Stimulated activated memory B cell treated with anti-CD40 and anti-IgM and Interleukin-4, amounts not matched to agents 10 μg/mL and 1 μg/mL and 100 μg/mL, for 72 hours (primary cell): Measurements from ENCODE around the gene GTPBP4.
A peak's percentile ranks its signal among the peaks of the same experiment; 100 is the strongest.
"Not testable (repeated sequence)": the region's sequence is repeated elsewhere in the genome, so short reads cannot be mapped to it uniquely, and the experiment has no call there.

ENCODE experiments used
- ATAC-seq: fragments of 150-1000 bp; cut with Tn5 transposase; 2 replicates; pipeline ENCODE4 v1.10.0; 2021
- H3K27ac Mint-ChIP-seq: one replicate; pipeline ENCODE4 v1.8.0; 2022; ENCODE audit warnings: mild to moderate bottlenecking, mixed read lengths
- H3K27me3 Mint-ChIP-seq: one replicate; pipeline ENCODE4 v1.8.0; 2022; ENCODE audit warnings: mixed read lengths
- H3K36me3 Mint-ChIP-seq: one replicate; pipeline ENCODE4 v1.8.0; 2022; ENCODE audit warnings: mixed read lengths
- H3K4me1 Mint-ChIP-seq: one replicate; pipeline ENCODE4 v1.8.0; 2022; ENCODE audit warnings: mixed read lengths
- H3K4me3 Mint-ChIP-seq: one replicate; pipeline ENCODE4 v1.8.0; 2022; ENCODE audit warnings: mild to moderate bottlenecking, moderate library complexity, mixed read lengths
- H3K9me3 Mint-ChIP-seq: one replicate; pipeline ENCODE4 v1.8.0; 2022; ENCODE audit warnings: mixed read lengths

Gene GTPBP4

DNA sequence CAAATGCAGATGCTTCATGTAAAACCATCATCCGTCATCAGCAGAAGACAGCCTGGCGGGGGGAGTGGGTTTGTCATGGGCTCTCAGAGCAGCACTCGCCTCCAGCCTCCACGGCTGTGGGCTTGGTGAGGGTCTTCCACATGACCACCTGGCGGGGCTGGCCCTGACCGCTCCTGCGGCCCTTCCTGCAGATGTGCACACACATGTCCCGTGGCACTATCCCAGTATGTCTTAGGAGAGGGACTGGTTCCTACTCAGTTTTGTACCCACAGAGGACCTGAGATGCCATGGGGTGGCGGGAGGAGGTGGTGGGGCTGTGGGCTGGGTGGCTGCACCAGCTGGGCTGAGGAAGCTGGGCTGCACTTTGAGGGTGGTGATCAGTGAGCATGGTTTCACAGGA, 32.7 kb downstream of the GTPBP4 start:
- Mint-ChIP-seq H3K27me3 (no peaks in the 10 kb centered on the region), H3K4me1 (no peaks in the 10 kb centered on the region), H3K9me3 (no peaks in the 10 kb centered on the region), H3K36me3 (peaks cover 52% of the 10 kb centered on the region), H3K4me3 (no peak overlapping the region), H3K27ac (no peak overlapping the region)
- ATAC-seq, result no peak

DNA sequence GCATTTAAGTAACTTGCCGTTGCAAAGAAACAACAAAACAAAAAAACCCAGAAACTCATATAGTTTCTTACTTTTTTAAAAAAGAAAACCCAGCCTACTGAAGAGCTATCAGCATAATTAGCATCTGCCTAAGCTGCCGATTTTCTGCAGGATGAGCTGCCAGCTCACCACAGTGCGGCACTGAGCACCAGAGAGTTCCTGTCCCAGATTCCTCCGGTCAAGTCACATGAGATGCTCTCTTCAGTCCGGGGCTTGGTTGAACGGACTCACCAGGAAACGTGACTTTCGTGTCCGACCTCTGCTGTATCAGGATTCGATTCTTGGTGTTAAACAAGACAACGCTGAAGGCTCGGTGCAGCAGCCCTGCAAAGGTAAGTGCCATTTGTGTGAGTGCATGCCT, 34.2 kb downstream of the GTPBP4 start:
- no peaks in the 10 kb centered on the region for H3K27me3 Mint-ChIP-seq
- H3K4me3 Mint-ChIP-seq, result no peak overlapping the region
- ATAC-seq, result no peak
- H3K4me1 Mint-ChIP-seq, result no peaks in the 10 kb centered on the region
- peaks cover 37% of the 10 kb centered on the region for H3K36me3 Mint-ChIP-seq
- no peak overlapping the region for H3K27ac Mint-ChIP-seq
- H3K9me3 Mint-ChIP-seq, result no peaks in the 10 kb centered on the region

DNA sequence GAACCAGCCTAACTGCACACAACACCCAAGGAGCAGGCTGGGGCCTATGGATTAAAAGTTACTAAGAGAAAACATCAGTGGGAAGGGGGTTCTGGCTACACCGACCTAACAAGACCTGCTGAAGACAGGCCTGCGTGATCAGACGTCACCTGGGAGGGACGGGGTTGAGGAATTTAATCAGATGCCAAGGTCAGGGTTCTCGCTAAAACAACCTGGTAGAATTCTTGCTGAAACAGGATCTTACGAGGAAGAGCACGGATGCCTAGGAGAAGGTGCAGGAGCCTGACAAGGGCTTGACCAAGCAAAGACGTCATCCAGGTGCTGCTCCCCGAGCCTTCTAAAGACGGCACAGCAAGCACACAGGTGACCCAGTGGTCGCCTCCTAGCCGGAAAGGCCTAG, 35.9 kb downstream of the GTPBP4 start:
- no peaks in the 10 kb centered on the region for H3K27me3 Mint-ChIP-seq
- H3K4me3 Mint-ChIP-seq, result no peak overlapping the region
- no peaks in the 10 kb centered on the region for H3K9me3 Mint-ChIP-seq
- no peaks in the 10 kb centered on the region for H3K4me1 Mint-ChIP-seq
- peaks cover 27% of the 10 kb centered on the region for H3K36me3 Mint-ChIP-seq
- no peak overlapping the region for H3K27ac Mint-ChIP-seq
- no peak for ATAC-seq

- no peaks in the 10 kb centered on the region for H3K27me3 Mint-ChIP-seq
- no peak for ATAC-seq
- no peaks in the 10 kb centered on the region for H3K9me3 Mint-ChIP-seq
- H3K27ac Mint-ChIP-seq, result no peak within 1 kb of the TSS
- H3K36me3 Mint-ChIP-seq, result peaks cover 11% of the 10 kb centered on the region
- H3K4me3 Mint-ChIP-seq, result no peak within 1 kb of the TSS
- H3K4me1 Mint-ChIP-seq, result no peaks in the 10 kb centered on the region
These were observed 37.4 kb downstream of the GTPBP4 start, which contains the start of gene IDI2 for GRCh38 chr10:1025683-1026082. Gene IDI2 (minus strand): TSS chr10:1025859. CDS start chr10:1024723, 1,136 bp downstream.

- H3K27ac Mint-ChIP-seq, result no peak overlapping the region
These were observed 38.3 kb downstream of the GTPBP4 start for GRCh38 chr10:1026578-1026977.

GRCh38 chr10:1029838-1030237, 41.6 kb downstream of the GTPBP4 start:
- H3K27me3 Mint-ChIP-seq, result no peaks in the 10 kb centered on the region
- H3K27ac Mint-ChIP-seq, result no peak overlapping the region
- H3K4me1 Mint-ChIP-seq, result no peaks in the 10 kb centered on the region
- no peak for ATAC-seq
- no peaks in the 10 kb centered on the region for H3K9me3 Mint-ChIP-seq
- H3K36me3 Mint-ChIP-seq, result peaks cover 6% of the 10 kb centered on the region
- H3K4me3 Mint-ChIP-seq, result no peak overlapping the region

More at GRCh38 chr10:1026578-1026977, 38.3 kb downstream of the GTPBP4 start:
- ATAC-seq, result no peak
- Mint-ChIP-seq H3K4me1 (no peaks in the 10 kb centered on the region), H3K36me3 (peaks cover 8% of the 10 kb centered on the region), H3K27me3 (no peaks in the 10 kb centered on the region), H3K9me3 (no peaks in the 10 kb centered on the region), H3K4me3 (no peak overlapping the region)

DNA sequence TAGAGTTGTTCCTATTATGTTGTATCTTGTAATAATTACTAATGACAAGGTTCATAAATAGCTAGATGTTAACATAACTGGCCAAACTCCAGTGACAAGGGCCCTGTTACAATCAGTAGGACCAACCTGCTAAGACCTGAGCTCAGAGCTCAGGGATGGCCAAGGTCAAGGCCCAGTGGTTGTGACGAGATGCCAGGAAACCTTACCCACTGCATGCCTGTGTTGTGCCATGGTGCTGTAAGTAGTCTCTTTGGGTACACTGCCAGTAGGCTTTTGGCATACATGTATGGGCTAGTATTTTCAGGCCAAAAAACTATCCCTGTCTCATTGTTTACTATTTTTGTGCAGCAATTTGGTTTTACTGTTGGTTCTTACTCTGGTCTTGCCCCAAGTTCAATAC, 45.4 kb downstream of the GTPBP4 start:
- Mint-ChIP-seq H3K4me1 (peaks cover 28% of the 10 kb centered on the region), H3K4me3 (no peak overlapping the region), H3K36me3 (peaks cover 29% of the 10 kb centered on the region), H3K27ac (no peak overlapping the region), H3K9me3 (no peaks in the 10 kb centered on the region), H3K27me3 (no peaks in the 10 kb centered on the region)
- ATAC-seq, result no peak

DNA sequence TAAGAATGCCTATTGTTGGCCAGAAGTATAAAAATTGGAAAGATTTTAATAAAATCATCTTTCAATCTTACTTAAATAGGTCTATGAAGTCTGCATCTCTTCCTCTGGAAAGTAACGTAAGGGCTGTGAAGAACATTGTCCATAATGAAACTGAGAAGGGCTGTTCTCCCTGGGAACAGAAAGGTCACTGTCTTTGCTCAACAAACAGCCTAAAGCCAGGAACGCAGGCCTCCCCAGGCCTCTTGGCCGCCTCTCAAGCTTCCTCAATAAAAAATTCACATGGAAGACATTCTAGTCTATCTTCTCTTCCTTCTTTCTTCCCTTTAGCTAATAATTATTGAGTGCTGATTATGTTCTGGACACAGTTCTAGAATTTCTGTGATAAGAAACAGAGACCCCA, 46.5 kb downstream of the GTPBP4 start:
- Mint-ChIP-seq H3K4me3 (no peak overlapping the region), H3K27me3 (no peaks in the 10 kb centered on the region), H3K9me3 (no peaks in the 10 kb centered on the region), H3K4me1 (peaks cover 28% of the 10 kb centered on the region), H3K36me3 (peaks cover 29% of the 10 kb centered on the region), H3K27ac (no peak overlapping the region)
- ATAC-seq, result no peak

- H3K27ac Mint-ChIP-seq, result peak overlapping the region; percentile 82
These were observed 47.0 kb downstream of the GTPBP4 start for GRCh38 chr10:1035201-1035600.

DNA sequence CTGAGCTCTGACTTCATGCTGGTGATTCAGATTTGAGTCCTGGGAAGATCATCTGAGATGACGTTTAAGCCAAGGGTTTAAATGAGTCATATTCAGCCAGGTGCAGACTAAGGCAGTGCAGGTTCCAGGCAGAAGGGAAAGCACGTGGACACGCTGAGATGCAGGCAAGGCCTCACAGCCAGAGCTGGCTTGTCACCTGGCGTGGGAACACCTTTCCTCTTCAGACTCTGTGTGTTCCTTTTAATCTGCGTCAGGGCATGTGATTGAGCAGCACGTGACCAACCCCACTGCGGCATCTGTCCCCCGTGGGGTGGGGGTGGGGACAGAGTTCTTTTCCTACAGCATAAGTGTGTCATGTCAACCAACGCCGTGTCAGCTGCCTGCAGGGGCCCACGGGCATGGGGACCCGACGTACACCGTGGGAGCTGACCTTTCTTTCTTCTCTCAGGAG, 48.1 kb downstream of the GTPBP4 start:
- peak; percentile 93 for ATAC-seq
- peak overlapping the region; percentile 12 for H3K4me3 Mint-ChIP-seq
- H3K9me3 Mint-ChIP-seq, result no peaks in the 10 kb centered on the region
- peaks cover 35% of the 10 kb centered on the region for H3K36me3 Mint-ChIP-seq
- no peaks in the 10 kb centered on the region for H3K27me3 Mint-ChIP-seq
- peak overlapping the region; percentile 82 for H3K27ac Mint-ChIP-seq
- peaks cover 28% of the 10 kb centered on the region for H3K4me1 Mint-ChIP-seq

More at GRCh38 chr10:1035201-1035600, 47.0 kb downstream of the GTPBP4 start:
- no peak for ATAC-seq
- H3K4me1 Mint-ChIP-seq, result peaks cover 28% of the 10 kb centered on the region
- no peak overlapping the region for H3K4me3 Mint-ChIP-seq
- no peaks in the 10 kb centered on the region for H3K9me3 Mint-ChIP-seq
- H3K36me3 Mint-ChIP-seq, result peaks cover 32% of the 10 kb centered on the region
- no peaks in the 10 kb centered on the region for H3K27me3 Mint-ChIP-seq

DNA sequence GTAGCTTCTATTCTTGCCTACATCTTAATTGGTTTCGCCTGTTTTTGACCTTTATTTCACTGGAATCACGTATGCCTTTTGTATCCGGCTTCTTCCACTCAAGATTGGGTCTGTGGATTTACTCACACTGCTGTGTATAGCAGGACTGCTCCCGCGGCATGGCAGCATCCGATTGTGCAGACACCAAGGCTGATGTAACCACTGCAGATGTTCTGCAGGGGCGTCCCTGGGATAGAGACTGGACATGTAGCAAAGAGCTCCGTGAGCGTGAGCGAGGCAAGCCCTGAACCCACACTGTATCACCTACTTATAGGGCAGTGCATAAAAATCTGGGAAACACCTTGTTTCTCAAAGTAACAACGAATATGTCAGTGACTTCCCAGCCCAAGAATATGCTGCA, 48.9 kb downstream of the GTPBP4 start:
- H3K27ac Mint-ChIP-seq, result peak overlapping the region; percentile 82
- no peak for ATAC-seq
- H3K36me3 Mint-ChIP-seq, result peaks cover 35% of the 10 kb centered on the region
- H3K4me1 Mint-ChIP-seq, result peaks cover 28% of the 10 kb centered on the region
- H3K27me3 Mint-ChIP-seq, result no peaks in the 10 kb centered on the region
- no peak overlapping the region for H3K4me3 Mint-ChIP-seq
- H3K9me3 Mint-ChIP-seq, result no peaks in the 10 kb centered on the region

DNA sequence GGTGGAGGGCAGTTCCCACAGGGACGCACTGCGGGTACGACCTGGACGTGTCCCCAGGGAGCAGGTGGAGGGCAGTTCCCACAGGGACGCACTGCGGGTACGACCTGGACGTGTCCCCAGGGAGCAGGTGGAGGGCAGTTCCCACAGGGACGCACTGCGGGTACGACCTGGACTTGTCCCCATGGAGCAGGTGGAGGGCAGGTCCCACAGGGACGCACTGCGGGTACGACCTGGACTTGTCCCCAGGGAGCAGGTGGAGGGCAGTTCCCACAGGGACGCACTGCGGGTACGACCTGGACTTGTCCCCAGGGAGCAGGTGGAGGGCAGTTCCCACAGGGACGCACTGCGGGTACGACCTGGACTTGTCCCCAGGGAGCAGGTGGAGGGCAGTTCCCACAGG, 50.5 kb downstream of the GTPBP4 start:
- peaks cover 41% of the 10 kb centered on the region for H3K36me3 Mint-ChIP-seq
- H3K27ac Mint-ChIP-seq, result not testable (repeated sequence)

DNA sequence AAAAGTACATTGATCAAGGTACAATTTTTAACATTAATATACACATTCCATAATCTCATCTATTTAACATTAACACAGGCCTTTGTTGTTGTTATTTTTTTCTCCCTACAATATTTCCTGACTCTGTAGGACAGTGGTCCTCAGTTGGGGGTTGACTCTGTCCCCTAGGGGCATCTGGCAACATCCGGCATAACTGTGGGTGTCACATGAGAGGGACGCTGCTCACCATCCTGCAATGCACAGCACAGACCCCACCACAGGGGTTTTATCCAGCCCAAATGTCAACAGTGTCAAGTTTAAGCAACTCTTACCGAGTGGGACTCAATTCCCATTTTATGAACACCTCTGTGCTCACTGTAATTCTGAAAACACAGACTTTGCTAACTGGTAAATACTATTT, 51.9 kb downstream of the GTPBP4 start:
- peaks cover 40% of the 10 kb centered on the region for H3K36me3 Mint-ChIP-seq
- H3K27me3 Mint-ChIP-seq, result no peaks in the 10 kb centered on the region
- peaks cover 50% of the 10 kb centered on the region for H3K4me1 Mint-ChIP-seq
- H3K27ac Mint-ChIP-seq, result no peak overlapping the region
- H3K4me3 Mint-ChIP-seq, result no peak overlapping the region
- H3K9me3 Mint-ChIP-seq, result no peaks in the 10 kb centered on the region
- ATAC-seq, result no peak

More for the DNA sequence above, 50.5 kb downstream of the GTPBP4 start:
- not testable (repeated sequence) for H3K27me3 Mint-ChIP-seq, H3K9me3 Mint-ChIP-seq, H3K4me3 Mint-ChIP-seq, ATAC-seq
- peaks cover 36% of the 10 kb centered on the region for H3K4me1 Mint-ChIP-seq

DNA sequence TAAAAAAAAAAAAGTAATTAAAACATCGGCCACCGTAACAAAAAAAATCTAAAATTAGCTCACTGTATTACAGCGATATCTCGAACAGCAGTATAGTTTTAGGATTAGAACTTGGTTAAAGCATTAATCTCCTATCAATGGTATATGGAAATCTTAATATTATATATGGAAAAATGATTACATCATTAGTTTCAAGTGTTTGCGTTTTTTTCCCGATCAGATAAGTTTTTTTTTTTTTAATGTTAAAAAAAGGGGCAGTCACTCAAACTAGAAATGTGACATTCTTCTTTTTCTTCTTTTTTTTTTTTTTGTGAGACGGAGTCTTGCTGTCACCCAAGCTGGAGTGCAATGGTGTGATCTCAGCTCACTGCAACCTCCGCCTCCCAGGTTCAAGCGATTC, 53.3 kb downstream of the GTPBP4 start:
- ATAC-seq, result no peak
- Mint-ChIP-seq H3K27ac (no peak overlapping the region), H3K4me3 (no peak overlapping the region), H3K9me3 (no peaks in the 10 kb centered on the region), H3K27me3 (no peaks in the 10 kb centered on the region), H3K4me1 (peaks cover 47% of the 10 kb centered on the region), H3K36me3 (peaks cover 43% of the 10 kb centered on the region)

- Mint-ChIP-seq H3K27me3 (no peaks in the 10 kb centered on the region), H3K9me3 (no peaks in the 10 kb centered on the region), H3K36me3 (peaks cover 34% of the 10 kb centered on the region), H3K27ac (peak overlapping the region; percentile 71), H3K4me3 (peak overlapping the region; percentile 63), H3K4me1 (peaks cover 41% of the 10 kb centered on the region)
- ATAC-seq, result peak; percentile 79
These were observed 55.3 kb downstream of the GTPBP4 start for GRCh38 chr10:1043532-1043995.

- Mint-ChIP-seq H3K27ac (peak overlapping the region; percentile 71), H3K36me3 (peaks cover 34% of the 10 kb centered on the region), H3K4me1 (peaks cover 41% of the 10 kb centered on the region), H3K4me3 (peak overlapping the region; percentile 63), H3K27me3 (no peaks in the 10 kb centered on the region), H3K9me3 (no peaks in the 10 kb centered on the region)
- ATAC-seq, result no peak
These were observed 55.9 kb downstream of the GTPBP4 start for GRCh38 chr10:1044146-1044545.

- Mint-ChIP-seq H3K4me3 (peak overlapping the region; percentile 63), H3K36me3 (peaks cover 34% of the 10 kb centered on the region), H3K27me3 (no peaks in the 10 kb centered on the region), H3K27ac (peak overlapping the region; percentile 71), H3K9me3 (no peaks in the 10 kb centered on the region), H3K4me1 (peaks cover 41% of the 10 kb centered on the region)
- no peak for ATAC-seq
These were observed 56.7 kb downstream of the GTPBP4 start for GRCh38 chr10:1044964-1045363.
